ENCODE results near the gene IL1RL2.

Gene IL1RL2

DNA sequence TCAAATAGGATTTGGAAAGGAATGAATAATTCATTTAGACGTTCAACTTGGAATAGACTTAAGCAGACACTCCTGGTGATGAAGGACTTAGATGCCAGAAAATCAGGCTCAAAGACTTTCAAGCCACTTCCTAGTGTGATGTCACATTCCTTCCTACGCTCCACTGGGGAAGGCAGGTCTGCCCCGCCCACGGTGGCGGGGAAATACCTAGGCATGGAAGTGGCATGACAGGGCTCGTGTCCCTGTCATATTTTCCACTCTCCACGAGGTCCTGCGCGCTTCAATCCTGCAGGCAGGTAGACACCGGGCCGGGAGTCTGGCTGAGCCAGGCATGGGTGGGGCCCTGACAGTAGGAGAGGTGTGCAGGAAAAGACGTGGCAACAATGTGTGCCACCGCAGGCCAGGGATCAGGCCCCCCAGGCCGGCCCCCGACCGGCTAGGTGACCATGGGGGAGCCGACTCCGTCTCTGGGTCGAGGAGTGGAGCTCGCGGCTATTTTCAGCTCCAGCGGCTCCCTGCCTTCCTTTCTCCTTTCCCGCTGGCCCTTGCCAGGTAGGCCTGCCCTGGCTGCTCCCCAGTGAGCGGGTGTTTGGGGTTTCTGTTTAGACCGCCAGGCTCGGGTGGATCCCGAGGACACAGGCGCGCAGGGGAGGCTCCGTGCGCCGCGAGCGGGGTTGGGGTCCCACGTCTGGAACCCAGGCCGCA, at the start of gene IL1RL2:
Gene IL1RL2, plus strand, starts transcription at position 233 of the 705 bp plus-strand sequence. CDS start 845 bp downstream, outside the sequence.
- Histone ChIP-seq H3K4me3 (peak within 1 kb of the TSS; percentile 73), H3K27ac (peak within 1 kb of the TSS; percentile 32 to 47)
- TF ChIP-seq, protein P1, sequence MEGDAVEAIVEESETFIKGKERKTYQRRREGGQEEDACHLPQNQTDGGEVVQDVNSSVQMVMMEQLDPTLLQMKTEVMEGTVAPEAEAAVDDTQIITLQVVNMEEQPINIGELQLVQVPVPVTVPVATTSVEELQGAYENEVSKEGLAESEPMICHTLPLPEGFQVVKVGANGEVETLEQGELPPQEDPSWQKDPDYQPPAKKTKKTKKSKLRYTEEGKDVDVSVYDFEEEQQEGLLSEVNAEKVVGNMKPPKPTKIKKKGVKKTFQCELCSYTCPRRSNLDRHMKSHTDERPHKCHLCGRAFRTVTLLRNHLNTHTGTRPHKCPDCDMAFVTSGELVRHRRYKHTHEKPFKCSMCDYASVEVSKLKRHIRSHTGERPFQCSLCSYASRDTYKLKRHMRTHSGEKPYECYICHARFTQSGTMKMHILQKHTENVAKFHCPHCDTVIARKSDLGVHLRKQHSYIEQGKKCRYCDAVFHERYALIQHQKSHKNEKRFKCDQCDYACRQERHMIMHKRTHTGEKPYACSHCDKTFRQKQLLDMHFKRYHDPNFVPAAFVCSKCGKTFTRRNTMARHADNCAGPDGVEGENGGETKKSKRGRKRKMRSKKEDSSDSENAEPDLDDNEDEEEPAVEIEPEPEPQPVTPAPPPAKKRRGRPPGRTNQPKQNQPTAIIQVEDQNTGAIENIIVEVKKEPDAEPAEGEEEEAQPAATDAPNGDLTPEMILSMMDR (IDR thresholded peaks at IDR 0.05) = no peak
- no peak for DNase-seq (ENCODE audit: low spot score)

DNA sequence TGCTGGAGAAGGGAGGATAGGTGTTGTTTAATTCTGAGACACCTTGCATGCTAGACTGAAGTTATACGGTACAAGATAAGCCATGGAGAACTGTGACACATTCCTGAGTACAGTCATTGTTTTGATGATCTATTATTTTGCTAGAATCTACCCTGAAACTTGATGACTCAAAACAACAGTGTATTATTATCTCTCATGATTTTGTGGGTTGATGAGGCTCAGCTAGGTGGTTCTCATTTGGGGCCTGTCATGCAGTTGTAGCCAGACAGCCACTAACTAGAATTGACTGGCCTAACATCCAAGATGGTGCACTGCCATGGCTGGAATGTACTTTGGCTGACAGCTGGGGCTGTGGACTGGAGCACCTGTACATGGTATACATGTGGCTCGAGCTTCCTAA, 49.7 kb upstream of the IL1RL2 start:
- no peak overlapping the region for H3K4me3 ChIP-seq
- H3K27ac ChIP-seq = no peak overlapping the region
- TF ChIP-seq, protein P1 (IDR thresholded peaks at IDR 0.05) = no peak
- DNase-seq (ENCODE audit: low spot score) = no peak

DNA sequence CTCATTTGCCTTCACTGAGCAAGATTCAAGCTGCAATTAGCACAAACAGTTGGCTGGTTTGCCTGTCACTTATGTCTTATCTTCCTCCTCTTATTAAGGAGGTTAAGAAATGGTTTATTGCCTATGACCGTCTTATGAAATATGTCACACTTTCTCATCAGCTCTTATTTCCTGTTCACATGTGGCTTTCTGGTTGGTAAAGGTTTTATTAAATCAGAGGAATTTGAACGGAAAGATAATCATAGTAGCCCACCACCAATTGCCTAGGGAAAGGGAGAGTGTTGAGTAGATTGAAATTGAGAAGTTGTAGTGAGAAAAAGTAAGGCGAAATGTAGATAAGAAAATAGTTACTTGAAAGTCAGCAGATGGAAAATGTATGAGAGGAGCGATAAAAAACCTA, 48.5 kb upstream of the IL1RL2 start:
- TF ChIP-seq, protein P1 (IDR thresholded peaks at IDR 0.05) = no peak
- no peak overlapping the region for H3K27ac ChIP-seq
- no peak for DNase-seq (ENCODE audit: low spot score)

DNA sequence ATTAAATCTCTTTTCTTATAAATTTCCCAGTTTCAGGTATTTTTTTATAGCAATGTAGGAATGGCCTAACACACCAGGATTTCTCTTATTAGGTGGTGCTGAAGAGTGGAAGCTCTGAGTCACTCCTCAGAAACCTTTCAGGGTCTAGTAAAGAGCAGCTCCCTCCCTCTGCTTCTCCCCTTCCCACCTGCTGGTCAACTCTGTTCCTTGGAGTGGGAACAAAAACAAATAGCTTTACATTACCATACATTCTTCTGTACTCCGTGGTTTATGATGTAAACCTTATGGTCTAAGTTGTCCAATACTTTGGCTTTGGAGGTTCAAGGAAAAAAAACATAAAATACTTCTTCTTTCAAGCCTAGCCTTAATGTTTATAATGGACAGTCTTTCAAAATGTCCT, 47.0 kb upstream of the IL1RL2 start:
- no peak overlapping the region for H3K27ac ChIP-seq
- TF ChIP-seq, protein P1 (IDR thresholded peaks at IDR 0.05) = no peak
- DNase-seq (ENCODE audit: low spot score) = no peak
- no peak overlapping the region for H3K4me3 ChIP-seq

More for the DNA sequence above, 48.5 kb upstream of the IL1RL2 start:
- no peak overlapping the region for H3K4me3 ChIP-seq

DNA sequence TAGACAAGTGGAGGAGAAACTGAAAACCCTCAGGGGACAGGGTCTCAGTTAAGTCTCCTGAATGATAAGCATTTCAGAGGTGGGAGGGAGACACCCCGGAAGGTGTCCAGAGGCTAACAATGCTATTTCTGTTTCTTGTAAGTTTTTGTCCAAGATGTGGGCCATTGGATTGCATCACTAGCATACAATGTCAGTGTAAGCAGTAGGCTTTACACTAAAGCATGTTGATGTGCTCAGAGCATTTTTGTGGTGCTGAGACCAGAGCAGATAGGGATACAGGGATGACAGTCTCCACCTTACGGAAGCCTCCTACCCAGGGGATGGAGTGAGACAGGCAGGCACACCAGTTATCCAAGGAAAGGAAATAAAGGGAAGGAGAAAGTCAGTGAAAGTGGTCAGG, 46.4 kb upstream of the IL1RL2 start:
- H3K4me3 ChIP-seq = no peak overlapping the region
- DNase-seq (ENCODE audit: low spot score) = no peak
- TF ChIP-seq, protein P1 (IDR thresholded peaks at IDR 0.05) = no peak
- H3K27ac ChIP-seq = no peak overlapping the region

DNA sequence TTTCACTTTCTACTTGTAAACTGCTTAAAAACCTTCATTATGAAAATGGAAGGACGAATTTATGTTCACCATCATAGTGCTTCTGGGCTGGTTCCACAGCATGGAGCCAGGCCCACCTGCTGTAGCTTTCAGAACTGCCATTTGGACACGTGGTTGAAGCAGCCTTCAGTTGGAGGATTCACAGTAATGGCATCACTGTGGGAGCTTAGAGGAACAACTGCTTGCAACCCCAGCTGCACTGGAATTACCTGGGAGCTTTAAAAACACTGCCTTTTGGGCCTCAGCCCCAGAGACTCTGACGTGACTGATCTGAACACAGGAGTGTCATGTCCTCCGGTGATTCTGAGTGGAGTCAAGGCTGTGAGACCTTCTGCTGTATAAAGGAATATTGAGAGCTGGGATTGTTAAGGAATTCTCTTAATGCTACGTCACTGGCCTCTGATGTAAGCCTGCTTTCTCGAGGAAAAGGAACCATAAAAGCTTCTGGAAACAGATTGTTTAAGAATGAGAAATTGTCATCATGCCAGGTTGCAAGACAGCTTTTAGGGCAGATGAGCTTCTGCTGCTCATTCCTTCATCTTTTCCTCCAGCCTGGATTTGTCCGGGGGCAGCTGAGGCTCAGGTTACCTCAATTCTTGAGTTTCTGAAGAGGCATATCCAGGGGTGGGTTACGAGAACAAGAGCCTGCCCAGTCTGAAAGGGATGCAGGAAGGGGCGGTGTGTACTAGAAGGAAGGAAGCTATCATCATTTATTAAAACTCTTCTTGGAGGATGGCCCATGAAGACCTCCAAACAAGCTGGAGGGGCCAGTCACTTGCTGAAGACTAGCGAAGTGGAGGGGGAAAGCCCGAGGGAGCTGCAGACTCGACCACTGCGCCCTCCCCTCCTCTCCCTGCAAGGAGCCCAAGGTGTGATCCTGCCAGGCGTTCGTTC, 45.5 kb upstream of the IL1RL2 start:
- DNase-seq (ENCODE audit: low spot score) = no peak
- Histone ChIP-seq H3K4me3 (peak overlapping the region; percentile 93), H3K27ac (peak overlapping the region; percentile 77 to 95)
- TF ChIP-seq, protein P1 (IDR thresholded peaks at IDR 0.05) = no peak
